Activated naive CD8-positive, alpha-beta T cell treated with anti-CD3 and anti-CD28 coated beads, Interleukin-2, amount 50 U/mL, for 16 hours (primary cell): ENCODE results near the gene AMPH.

Experiments used
- DNase-seq: peaks from one replicate; pipeline ENCODE4 v3.0.0-alpha.2; 2020; ENCODE audit warnings: low read depth, low spot score

Gene AMPH

GRCh38 chr7:38463277-38464225 lies 167.6 kb downstream of the AMPH start:
- DNase-seq = peak; percentile 71

- no peak for DNase-seq
Observed at GRCh38 chr7:38462819-38463218, 168.4 kb downstream of the AMPH start.

- no peak for DNase-seq
Observed at GRCh38 chr7:38461887-38462286, 169.3 kb downstream of the AMPH start.

GRCh38 chr7:38453826-38454225 lies 177.3 kb downstream of the AMPH start:
- DNase-seq = no peak

GRCh38 chr7:38453168-38453567 lies 178.0 kb downstream of the AMPH start:
- no peak for DNase-seq

GRCh38 chr7:38452681-38453108 lies 178.5 kb downstream of the AMPH start:
- DNase-seq = no peak

GRCh38 chr7:38451840-38452239 lies 179.3 kb downstream of the AMPH start:
- no peak for DNase-seq

- DNase-seq = no peak
Observed at GRCh38 chr7:38448584-38449234, 182.5 kb downstream of the AMPH start.

GRCh38 chr7:38448054-38448453 lies 183.1 kb downstream of the AMPH start:
- DNase-seq = no peak

GRCh38 chr7:38438970-38439369 lies 192.2 kb downstream of the AMPH start:
- DNase-seq = no peak

- DNase-seq = no peak
Observed at GRCh38 chr7:38432671-38433070, 198.5 kb downstream of the AMPH start.

- DNase-seq = no peak
Observed at GRCh38 chr7:38432080-38432479, 199.1 kb downstream of the AMPH start.

- no peak for DNase-seq
Observed at GRCh38 chr7:38429057-38429456, 202.1 kb downstream of the AMPH start.

GRCh38 chr7:38428041-38428440 lies 203.1 kb downstream of the AMPH start:
- DNase-seq = no peak

- no peak for DNase-seq
Observed at GRCh38 chr7:38427279-38427955, 203.8 kb downstream of the AMPH start.

- DNase-seq = no peak
Observed at GRCh38 chr7:38425509-38425908, 205.7 kb downstream of the AMPH start.

GRCh38 chr7:38424750-38425463 lies 206.3 kb downstream of the AMPH start:
- no peak for DNase-seq

- no peak for DNase-seq
Observed at GRCh38 chr7:38413784-38414183, 217.4 kb downstream of the AMPH start.

GRCh38 chr7:38411404-38411803 lies 219.8 kb downstream of the AMPH start:
- no peak for DNase-seq

GRCh38 chr7:38410056-38410455 lies 221.1 kb downstream of the AMPH start:
- DNase-seq = no peak

GRCh38 chr7:38409531-38409930 lies 221.6 kb downstream of the AMPH start:
- DNase-seq = no peak
